LHCN-M2 (cell line): ENCODE data around the gene ATAD2B. TPM values are rescaled to one million over a fixed set of nuclear protein-coding genes. Genes with fewer than 3 reads are reported as not detected.
A peak's percentile ranks its signal among the peaks of the same experiment; 100 is the strongest.

Experiments used
- DNase-seq: peaks from one replicate; pipeline ENCODE4 v3.0.0-alpha.2; 2012; ENCODE audit warnings: low read depth
- total RNA-seq: library from RNA; depleted of rRNA; stranded (reverse); fragments of >200 nt; gene quantifications from 2 replicates; pipeline ENCODE4 v1.2.3, GENCODE V29; 2014

Gene ATAD2B
- total RNA-seq, 1 experiment from 2014 or later = 6.4 TPM

DNA sequence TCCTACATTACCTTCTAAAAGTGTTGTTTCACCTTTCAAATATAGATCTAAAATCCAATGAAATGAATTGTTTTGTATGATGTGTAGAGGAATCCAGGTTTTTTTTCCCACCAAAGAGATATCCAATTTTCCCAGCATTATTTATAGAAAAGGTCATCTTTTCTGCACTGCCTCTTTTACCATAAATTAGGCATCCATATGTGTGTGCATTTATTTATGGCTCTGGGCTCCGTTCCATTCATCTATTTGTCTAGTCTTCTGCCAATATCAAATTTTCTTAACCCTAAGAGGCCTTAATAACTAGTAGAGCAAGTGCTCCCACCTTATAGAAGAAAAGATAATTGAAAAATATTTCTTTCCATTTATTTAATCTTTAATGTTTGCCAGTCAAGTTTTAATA lies 88.3 kb downstream of the ATAD2B start:
- DNase-seq = no peak

DNA sequence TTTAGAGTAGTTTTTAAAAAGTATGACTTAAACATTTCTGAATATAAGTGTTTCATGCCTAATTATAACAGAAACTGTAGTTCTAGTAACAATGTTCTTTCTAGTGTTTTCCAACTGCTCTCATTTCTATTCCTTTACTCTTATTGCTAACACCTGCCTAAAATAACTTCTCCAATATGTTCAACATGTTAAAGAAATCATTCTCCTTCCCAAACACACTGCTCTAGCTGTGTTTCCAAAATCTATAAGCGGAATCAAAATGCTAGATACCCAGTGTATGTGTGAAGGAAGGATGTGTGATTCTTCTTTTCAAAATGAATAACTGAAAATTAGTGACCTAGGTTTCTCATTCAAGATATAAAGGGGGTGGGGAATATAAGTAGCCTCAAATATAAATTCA lies 89.1 kb downstream of the ATAD2B start:
- DNase-seq = no peak

DNA sequence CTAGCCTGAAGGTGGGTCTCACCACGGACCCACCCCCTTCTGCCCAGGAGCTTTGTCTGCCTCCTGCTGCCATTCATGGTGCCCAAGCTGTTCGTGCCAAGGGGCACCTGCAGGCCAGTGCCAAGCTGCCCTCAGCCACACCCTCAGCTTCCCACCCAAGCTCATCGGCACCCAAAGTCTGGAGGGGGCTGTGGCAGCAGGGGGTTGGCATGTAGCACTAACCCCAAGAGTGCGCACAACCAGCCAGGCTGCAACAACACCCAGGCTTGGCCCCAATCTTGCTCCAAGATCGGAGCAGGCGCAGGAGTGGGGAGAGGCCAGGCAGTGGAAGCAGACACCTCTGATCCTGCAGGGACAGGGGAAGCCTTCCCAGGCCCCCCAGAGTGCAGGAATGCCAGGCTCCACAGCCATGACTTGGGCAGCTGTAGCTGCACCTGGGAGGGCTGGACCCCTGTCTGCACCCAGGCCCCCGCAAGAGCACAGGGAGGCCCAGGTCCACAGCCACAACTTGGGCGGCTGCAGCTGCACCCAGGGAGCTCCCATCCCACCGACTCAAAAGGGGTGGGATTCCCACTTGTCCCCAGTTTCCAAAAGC lies 89.9 kb downstream of the ATAD2B start:
- DNase-seq = no peak

DNA sequence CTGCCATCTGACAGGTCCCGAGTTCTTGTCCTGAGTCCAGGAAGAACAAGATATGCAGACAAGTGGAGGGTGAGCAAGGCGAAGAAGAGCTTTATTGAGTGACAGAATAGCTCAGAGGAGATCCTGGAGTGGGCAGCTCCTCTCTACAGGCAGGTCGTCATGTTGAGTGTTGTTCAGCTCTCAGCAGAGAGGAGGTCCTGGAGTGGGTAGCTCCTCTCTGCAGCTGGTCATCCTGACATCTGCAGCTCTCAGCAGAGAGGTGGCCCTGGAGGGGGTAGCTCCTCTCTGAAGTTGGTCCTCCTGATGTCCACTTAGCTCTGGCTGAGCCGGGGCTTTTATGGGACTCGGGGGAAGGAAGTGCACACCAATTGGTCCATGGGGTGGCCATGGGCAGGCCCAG lies 90.4 kb downstream of the ATAD2B start:
- DNase-seq = no peak

DNA sequence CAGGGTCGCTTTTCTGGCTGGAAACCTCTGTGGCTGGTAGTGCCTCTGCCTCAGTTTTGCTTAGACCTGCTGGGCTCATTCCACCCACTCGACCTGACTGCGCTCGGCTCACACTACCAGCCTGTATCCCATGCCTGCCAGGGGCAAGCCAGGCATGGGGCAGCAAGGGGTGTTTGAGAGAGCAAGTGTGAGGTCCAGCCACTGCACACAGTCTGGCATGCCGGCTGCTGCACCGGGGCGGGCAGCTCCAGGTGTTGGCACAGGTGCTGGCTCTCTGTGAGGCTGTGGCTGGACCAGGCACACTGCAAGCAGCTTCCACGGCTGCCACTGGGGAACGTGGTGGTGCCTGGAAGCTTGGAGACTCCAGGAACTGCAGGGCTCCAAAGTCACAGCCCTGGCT lies 90.9 kb downstream of the ATAD2B start:
- DNase-seq = no peak

DNA sequence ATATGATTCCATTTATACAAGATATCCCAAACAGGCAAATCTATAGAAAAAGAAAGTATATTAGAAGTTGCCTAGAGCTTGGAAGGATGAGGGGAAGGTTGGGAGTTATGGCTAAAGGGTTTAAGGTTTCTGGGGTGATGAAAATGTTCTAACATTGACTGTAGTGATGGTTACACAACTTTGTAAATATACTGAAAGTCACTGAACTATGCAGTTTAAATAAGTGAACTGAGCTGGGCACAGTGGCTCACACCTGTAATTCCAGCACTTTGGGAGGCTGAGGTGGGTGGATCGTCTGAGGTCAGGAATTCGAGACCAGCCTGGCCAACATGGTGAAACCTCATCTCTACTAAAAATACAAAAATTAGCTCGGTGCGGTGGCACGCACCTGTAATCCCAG lies 91.5 kb downstream of the ATAD2B start:
- no peak for DNase-seq

DNA sequence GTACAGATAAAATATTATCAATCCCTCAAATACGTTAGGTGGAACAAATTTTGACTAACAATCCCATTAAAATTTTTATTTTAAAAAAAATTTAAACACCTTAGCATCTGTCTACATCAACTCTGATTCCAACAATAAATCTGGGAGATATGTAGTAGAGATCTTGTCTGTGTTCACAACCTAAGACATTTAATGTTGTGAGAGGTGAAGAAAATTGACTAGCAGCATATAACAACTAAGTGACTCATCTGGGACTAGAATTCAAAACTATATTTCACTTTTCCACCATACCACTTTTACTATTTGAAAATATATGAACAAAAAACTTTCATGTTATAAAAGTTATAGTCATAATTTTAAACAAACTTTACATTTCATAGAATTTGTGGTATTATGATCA lies 97.9 kb downstream of the ATAD2B start:
- DNase-seq = peak; percentile 11

DNA sequence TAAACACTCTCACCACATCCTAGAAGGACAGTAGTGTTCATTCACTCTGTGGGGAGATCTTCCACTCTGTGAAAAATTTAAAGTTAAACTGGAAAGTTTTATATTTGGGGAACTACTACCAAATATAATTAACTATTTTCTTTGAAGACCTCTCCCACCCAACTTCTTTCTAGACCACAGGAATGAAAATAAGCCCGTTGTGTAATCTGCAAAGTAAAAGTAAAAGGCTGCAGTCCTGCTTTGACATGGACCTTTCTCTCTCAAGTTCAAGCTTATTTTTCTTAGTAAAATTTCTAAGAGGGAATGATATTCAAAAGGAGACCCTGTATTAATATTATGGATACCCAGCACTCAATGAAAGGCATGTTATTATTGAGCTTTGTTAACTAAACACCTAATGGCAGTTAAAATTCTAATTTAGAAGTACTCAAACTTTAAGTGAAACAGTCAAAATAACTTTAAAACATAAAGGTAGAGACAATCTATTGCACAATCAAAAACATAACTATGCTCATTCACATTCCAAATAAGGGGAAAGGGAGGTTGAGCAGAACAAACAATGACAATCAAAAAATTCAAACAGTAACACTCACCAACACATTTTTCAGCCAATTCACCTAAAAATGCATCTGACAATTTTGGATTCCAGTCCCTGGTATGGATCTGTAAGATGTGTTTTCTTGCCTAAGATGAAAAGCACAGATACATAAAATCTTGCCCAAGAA lies 98.5 kb downstream of the ATAD2B start:
- DNase-seq = peak; percentile 15

DNA sequence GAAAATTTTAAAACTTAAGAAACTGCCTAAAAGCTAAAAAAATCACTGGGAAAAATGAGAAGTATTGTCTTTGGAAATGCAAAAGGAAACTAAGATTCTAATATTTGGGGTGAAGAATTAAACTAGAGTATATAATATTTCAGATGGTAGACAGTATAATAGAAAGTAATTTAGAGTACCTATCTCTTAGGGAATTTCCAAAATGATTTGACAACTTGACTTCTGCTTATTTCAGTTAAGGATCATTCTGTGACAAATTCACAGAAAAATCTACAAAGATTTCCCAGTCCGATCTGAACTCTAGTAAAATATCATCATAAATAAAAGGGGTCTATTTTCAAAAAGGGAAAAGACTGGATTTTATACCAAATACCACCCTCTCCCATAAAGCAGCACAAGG lies 99.6 kb downstream of the ATAD2B start:
- no peak for DNase-seq

DNA sequence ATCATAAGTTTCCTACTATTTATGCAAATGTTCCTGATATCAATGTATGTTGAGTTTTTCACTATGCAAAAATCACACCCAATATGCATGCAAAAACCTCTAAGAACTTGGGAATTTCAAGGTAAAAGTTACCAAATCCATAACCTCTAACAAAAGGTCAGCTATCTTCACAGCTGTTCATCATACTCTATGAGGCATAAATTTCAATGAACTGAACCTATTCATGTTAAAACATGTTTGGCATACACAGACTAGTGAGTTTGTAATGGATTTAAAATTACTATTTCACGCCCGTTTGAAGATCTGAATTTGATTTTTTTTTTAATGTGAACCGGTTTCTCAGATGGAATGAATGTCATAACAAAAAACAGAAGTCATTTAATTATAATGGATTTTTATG lies 100.2 kb downstream of the ATAD2B start:
- no peak for DNase-seq

DNA sequence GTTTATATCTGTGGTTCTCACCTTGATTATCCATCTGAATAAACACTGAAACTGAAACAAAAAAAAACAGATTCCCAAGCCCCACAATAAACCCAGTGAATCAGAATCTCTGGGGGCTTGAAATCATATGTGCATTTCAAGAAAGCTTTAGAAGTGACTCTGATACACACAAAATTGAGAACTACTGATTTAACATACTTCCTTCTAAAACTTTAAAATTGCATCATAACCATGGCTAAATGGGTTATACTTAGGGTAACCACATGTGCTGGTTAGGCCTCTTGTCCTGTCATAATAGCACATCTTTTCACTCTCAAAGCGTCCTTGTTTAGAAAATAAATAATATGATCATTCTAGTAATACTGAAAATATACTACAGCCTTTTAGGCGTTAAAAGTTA lies 100.9 kb downstream of the ATAD2B start:
- DNase-seq = peak; percentile 19

DNA sequence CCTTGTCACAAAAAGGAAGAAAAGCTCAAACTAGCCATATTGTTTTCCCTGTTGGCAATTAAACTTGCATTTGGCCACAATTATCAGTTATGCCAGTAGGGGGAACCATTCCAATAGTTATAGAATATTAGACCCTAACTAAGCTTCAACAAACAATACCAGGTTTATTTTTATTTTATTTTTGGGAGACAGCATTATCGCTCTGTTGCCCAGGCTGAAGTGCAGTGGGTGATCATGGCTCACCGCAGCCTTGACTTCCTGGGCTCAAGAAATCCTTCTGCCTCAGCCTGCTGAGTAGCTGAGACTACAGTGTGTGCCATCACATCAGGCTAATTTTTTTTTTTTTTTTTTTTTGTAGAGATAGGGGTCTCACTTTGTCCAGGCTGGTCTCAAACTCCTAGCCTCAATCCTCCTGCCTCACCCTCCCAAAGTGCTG lies 102.1 kb downstream of the ATAD2B start:
- DNase-seq = peak; percentile 61

DNA sequence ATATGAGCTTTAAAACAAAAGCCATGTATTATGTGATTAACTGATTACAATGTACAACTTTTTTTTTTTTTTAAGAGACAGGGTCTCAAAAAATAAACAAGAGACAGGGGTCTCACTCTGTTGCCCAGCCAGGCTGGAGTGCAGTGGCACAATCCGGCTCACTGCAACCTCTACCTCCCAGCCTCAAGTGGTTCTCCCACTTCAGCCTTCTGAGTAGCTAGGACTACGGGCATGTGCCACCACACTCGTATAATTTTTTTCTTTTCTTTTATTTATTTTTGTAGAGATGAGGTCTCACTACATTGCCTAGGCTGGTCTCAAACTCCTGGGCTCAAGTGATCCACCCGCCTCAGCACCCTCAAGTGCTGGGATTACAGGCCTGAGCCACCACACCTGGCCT lies 103.1 kb downstream of the ATAD2B start:
- DNase-seq = no peak

DNA sequence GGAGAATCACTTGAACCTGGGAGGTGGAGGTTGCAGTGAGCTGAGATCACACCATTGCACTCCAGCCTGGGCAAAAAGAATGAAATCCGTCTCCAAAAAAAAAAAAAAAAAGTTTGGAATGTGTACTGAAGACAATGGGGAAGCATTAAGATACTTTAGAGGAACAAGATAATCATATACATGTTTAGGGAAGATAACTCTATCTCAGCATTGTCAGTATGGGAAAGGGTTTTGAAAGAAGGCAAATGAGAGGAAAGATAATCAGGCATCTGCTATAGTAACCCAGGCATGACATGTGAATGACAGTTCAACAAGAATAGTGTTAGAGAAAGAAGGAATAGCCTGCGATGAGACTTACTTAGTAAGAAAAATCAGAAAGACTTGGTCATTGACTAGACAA lies 112.0 kb downstream of the ATAD2B start:
- no peak for DNase-seq

DNA sequence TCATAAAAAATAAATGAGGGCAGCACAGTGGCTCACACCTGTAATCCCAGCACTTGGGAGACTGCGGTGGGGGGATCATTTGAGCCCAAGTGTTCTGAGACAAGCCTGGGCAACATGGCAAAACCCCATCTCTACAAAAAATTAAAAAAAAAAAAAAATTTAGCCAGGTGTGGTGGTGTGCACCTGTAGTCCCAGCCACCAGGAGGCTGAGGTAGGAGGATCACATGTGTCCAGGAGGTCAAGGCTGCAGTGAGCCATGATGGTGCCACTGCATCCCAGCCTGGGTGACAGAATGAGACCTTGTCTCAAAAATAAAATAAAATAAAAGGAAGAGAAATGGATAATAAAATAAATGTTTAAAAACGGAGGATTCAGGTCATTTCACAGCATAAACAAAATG lies 113.5 kb downstream of the ATAD2B start:
- no peak for DNase-seq

DNA sequence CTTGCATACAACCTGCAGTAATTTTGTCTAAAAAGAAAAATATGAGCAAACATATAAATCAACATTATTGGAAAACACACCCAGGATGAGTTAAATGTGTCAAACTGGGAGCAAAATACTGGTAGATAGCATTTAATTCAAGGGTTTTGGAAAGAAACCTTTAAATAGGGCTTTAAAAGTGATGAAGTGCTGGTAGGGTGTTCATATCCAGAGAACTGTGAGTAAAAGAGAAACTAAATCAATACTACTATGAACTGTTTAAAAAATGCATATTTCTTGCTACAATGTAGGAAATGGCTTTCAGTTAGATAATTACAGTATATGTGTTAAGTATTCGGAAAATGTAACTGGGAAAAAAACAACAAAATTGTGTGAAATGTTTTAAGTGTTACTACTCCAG lies 117.8 kb downstream of the ATAD2B start:
- DNase-seq = no peak

DNA sequence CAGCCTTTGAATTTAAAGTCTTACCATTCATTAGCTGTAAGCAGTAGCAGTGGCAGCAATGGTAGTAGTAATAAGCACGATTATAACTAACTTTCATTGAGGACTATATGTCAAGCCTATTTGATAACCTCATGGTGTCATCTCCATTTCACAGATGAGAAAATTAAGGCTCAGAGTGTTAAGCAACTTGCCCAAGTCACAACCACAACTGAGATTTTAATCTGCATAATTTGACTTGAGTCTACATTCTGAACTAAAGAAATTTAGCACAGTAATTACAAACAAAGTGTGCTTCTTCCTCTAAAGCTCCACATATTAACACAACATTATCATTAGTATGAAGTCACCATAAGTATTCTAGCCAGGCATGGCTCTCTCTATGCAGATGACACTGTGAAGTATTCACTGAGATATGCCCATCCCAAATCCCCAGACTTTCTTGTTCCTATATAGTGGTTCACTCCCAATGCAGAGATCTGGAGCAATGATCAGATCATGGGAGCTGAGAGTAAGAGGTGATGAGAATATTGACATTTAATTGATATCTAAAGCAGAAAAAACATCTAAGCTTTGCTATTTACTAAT lies 120.2 kb downstream of the ATAD2B start:
- DNase-seq = no peak

DNA sequence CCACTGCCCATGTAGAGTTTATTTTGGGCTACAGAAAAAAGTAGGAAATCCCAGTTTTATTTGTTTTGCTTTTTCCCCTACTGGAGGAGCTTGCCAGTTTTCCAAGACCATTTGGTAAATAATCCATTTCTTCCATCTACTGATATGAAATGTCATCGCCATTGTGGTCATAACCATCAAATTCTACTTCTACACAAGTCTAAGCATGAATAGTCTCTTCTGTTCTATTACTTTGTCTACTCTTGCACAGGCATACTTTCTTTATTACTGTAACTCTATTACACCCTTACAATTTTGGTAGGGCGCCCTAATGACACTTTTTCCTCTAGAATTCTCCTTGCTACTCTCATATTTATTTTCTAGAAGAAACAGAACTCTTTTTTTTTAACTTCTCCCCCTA lies 120.7 kb downstream of the ATAD2B start:
- no peak for DNase-seq

DNA sequence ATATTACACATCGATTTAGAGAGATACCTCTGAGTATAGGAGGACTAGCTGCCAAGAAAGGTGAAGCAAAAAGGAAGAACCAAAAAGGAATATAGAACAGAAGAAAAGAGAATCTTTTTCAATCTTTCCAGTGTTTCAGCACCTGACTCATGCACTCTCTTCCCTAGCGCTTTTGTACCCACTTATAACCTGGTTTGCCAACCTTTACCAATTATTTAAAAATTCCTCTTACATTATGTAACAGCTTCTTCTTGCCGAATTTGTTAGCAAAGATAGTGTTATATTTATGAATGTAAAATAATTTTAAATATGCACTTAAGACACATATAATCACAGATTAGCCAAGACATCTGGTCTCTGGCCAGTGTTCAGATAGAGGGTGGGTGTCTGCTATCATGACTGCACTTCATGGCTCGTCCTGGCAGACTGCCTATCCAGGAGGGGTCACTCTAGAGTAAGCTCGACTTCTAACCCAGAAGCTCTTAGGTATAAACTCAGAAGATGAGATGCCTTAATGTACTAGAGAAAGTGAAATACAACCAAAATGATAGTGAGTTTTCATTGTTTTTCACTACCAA lies 122.9 kb downstream of the ATAD2B start:
- DNase-seq = peak; percentile 26

DNA sequence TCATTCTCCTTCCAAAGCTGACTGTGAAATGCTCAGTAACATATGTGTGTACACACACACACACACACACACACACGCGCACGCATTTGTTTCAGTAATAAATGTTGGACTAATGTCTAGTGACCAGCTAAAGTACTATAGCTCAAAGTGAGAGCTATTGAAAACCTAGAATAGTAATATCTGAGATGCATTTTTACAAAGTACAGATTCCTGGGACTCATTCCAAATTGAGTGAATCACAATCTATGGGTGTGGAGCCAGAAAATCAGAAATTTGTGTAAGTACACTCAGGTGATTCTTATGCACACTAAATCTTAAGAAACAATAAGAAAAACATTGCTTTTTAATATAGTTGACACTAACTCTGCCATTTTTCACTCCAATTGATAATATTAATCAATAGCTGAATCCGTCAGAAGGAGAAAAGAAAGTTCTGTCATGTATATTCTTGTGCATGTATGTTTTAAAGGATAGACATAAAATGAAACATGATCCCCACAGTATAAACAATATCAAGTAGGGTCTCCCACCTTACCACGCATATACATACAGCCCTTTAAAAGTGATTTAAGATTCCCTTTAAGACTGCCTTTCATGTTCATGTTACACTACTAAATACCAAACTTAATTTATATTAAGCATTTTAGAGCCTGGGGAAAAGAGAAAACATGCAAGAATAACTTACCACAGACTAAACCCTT lies 123.5 kb downstream of the ATAD2B start:
- peak; percentile 43 for DNase-seq

DNA sequence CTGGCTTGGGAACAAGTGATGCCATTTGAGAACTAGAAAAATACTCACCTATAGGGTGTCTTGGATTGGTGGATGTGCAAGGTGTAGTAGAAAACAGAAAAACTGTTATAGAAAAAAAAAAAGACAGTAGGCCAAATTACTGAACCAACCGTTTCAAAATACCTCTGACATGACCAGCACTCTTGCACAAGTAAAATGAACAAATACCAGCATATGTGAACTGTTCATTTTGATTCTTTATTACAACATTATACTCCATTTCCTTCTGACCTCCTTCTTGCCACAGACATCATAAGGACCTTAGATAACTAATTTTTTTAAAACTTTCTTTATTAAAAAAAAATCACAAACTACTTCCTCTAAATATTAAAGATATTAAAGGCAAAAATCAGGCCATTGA lies 125.5 kb downstream of the ATAD2B start:
- DNase-seq = peak; percentile 38

DNA sequence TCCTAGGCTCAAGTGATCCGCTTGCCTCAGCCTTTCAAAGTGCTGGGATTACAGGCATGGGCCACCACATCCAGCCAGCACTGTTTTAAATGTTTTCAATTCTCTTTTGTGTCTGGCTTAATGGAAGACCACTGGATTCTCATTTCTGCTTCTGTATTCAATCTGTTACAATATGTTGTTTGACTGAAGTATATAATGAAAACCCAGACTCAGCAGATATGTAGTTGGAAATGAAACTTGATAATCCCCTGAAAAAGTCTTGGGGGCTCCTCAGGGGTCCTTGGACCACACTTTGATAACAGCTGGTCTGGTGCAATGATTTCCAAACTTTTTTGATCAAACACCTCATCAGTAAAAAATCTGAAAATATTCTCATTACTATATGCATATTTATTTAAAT lies 132.7 kb downstream of the ATAD2B start:
- no peak for DNase-seq
